Forelimb muscle (tissue), 1 donor: ENCODE data around the gene SNX2. TPM values are rescaled to one million over a fixed set of nuclear protein-coding genes. Genes with fewer than 3 reads are reported as not detected.

Experiments
- DNase-seq: peaks from one replicate; pipeline ENCODE4 v3.0.0-alpha.2; 2013; ENCODE audit warnings: low read depth
- polyA plus RNA-seq: library from polyadenylated mRNA; unstranded; fragments of 120-200 nt; gene quantifications from one replicate; pipeline ENCODE4 v1.2.1, GENCODE V29; 2013; ENCODE audit not compliant: insufficient read length

Gene SNX2
- polyA plus RNA-seq, 1 donor: 44.7 TPM

DNA sequence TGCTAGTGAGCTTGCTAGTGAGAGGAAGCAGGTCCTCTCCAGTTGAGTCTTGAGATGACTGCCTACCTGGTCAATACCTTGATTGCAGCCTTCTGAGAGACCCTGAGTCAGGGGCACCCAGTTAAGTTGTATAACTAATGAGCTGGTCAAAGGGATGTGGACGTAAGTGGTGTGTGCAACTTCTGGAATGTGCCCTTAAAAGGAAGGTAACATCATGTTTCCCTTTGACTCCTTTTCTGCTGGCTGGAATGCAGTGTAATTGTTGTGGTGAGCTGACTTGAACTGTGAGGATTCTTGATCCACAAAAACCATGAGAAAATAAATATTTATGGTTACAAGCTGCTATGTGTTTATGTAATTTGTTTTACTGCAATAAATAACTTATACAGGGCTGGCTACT lies 2.4 kb upstream of the SNX2 start:
- no peak for DNase-seq

DNA sequence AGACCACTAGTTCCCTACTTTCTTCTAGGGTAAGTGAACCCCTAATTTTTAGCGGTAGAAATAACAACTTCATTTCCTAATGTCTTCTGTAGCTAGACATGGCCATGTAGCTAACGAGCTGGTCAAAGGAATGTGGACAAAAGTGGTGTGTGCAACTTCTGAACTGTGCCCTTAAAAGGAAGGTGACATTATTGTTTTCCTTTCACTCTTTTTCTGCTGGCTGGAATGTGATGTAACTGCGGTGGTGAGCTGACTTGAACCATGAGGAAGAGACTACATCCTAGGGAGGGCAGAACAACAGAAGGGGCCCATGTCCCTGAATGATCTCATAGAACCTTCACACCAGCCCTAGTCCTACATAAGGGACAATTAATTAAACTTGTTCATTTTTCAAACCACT lies 1.3 kb upstream of the SNX2 start:
- no peak for DNase-seq

DNA sequence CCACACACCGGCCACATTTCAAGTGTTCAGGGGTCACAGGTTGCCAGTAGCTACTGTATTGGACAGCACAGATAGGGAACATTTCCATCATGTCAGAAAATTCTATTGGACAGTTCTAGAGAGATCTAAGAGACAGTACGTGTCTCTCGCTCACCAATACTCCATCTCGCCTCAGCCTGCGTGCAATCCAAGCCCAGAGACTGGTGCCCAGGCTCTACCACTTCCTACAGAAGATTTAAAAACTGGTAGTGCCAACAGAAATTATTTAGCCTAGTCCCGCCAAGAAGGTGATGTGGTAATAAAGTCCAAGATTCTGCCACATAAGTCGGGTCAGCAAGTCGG lies 390 bp upstream of the SNX2 start:
- no peak for DNase-seq

DNA sequence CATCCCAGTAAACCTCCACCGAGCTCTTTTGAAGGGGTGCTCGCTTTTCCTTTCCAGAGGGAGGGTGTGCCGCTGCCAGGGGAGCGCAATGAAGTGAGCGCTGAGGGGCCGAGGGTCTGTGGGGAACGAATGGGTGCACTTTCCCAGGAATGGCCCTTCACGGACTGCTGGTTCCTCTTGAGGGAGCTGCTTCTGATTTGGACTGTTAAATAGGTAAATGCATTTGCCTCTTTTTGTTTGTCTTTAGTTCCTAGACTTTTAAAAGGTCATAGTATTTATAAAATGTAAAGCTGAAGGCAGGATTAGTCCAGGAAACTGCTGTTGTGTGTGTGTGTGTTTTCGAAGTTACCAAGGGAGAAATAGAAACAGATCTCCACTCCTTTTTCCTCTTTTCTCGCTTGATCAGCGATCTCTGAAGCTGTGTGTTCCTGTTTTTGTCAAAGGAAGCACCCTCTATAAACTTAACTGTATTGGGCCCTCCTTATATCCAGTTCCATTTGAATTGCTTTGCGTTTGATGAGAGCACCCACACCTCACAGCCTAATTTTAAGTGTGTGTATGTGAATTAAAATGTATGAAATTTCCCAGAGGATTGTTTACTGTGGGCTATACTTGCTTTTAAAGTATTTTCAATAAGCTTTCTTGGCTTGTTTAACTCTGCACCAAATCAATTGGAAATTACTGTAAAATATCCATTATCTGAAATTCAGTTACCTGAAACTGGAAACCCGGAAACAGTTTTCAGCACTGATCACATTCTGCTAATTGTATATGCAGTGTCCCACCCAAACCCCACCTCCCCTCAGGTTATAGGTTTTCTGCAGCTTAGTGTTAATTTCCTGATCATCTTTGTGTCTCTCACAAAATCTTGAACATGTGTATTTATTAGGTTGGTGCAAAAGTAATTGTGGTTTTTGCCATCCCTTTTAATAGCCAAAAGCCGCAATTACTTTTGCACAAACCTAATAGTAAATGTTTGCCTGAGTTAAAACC lies 966 bp downstream of the SNX2 start:
- DNase-seq: no peak

DNA sequence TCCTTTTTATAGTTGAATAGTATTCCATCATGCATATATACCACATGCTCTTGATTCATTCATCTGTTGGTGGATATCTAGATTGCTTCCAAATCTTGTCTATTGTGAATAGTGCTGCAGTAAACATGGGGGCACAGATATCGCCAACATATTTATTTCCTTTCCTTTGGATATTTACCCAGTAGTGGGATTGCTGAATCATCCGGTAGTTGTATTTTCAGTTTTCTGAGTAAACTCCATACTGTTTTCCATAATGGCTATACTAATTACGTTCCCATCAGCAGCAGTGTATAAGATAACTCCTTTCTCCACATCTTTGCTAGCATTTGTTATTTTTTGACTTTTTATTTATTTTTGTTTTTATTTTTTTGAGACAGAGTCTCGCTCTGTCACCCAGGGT lies 3.3 kb downstream of the SNX2 start:
- DNase-seq: no peak

DNA sequence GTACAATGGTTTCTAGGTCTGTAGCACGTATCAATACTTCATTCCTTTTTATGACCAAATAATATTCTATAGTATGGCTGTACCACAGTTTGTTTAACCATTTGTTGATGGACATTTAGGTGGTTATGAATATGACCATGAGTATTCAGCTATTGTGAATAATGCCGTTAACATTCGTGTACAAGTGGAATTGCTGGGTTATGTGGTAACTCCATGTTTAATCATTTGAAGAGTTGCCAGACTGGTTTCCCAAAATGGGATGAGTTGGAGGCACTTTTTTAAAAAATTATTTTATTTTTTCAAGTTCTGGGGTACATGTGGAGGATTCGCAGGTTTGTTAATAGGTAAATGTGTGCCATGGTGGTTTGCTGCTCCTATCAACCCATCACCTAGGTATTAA lies 4.6 kb downstream of the SNX2 start:
- DNase-seq: no peak

DNA sequence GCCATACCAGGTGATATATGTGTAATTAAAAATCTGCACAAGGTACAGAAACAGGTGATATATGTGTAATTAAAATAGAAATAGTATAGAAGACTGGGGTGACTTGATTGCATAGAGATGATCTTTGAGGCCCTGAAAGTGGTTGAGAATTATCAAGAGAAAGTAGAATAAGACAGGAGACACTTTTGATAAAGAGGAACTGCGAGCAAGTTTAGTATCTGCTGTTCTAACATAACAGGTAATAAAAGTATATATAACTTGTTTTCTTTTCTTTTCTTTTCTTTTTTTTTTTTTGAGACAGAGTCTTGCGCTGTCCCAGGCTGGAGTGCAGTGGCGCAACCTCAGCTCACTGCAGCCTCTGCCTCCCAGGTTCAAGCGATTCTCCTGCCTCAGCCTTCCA lies 5.4 kb downstream of the SNX2 start:
- no peak for DNase-seq

DNA sequence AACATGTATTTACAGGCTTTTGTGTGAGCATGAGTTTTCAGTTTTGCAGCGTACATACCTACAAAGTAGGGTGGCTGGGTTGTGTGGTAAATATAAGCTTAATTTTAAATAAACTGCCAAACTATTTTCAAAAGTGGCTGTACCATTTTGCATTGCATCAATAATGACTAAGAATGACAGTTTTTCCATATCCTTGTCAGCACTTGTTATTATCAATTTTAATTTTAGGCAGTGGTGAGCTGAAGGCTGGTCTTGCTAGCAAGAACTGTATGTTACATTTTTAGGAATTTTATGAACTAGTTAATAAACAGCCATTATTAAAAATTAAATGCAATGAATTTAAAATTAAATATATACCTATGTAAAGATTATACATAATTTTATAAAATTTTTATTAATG lies 6.6 kb downstream of the SNX2 start:
- DNase-seq: no peak

DNA sequence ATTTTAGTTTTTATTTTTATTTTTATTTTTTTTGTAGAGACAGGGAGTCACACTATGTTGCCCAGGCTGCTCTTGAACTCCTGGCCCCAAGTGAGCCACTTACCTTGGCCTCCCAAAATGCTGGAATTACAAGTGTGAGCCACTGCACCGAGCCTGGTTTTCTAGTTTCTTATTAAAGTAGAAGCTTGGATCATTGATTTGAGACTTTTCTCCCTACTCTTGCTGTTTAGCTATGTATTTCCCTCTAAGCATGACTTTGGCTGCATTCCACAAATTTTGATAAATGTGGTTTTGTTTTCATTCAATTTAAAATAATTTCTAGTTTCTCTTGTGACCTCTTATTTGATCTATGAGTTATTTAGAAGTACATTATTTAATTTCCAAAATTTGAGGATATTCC lies 10.4 kb downstream of the SNX2 start:
- DNase-seq: no peak

DNA sequence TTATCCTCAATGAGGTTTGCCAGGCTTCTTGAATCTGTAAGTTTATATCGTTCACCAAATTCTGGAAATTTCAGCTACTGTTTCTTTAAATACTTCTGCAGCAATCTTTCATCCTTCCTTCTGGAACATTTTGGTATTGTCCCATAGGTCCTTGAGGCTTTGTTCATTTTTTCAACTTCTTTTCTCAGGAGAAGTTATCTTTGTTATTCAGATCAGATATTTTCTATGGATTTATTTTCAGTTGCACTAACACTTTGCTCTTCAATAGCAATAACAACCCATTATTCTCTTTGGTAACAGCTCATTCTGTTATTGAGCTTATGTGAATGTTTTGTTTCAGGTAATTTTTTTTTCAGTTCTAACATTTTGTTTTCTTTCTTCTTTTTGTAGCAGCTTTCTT lies 13.5 kb downstream of the SNX2 start:
- DNase-seq: no peak

DNA sequence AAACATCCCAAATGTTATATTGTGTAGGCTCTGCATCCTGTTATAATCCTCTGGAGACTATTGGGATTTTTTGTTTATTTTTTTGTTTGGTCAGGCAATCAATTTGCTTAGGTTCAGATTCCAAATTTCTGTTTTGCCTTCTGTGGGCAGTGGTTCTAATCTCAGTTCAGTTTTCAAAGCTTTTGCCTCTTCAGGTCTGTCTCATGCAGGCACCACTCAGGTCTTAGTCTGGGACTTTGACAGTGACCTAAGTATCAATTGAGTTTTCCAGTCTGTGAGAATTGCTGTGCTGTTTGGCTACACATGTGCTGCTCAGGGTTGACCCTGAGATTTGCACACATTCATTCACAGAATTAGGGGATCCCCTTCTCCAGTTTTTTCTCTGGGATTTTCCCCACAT lies 14.1 kb downstream of the SNX2 start:
- DNase-seq: no peak

DNA sequence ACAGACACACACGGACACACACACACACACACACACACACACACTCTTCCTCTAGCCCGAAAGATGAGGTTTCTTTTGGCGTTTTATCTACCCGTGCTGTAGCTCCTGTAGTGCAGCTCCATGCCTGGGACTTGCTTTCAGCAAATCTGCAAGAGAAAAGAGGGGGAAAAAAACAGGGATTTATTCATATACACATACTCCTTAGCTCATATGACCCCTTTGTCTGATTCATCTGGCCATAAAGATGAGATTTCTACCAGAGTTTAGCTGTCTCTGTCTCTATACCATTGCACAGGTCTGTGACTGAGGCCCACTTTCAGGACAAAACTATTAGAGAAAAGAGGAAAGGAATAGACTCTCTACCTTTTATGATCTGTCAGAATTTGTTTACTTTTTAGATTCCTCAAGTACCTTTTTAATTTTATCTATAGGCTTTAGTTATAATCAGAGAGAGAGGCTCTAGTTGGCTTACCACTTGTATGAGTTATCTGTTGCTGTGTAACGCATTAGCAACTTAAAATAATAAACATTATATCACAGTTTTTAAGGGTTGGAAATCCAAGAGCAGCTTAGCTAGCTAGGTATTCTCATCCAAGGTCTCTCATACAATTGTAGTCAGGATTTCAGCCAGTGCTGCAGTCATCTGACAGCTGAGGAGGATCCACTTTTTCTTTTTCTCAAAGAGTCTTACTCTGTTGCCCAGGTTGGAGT lies 14.7 kb downstream of the SNX2 start:
- no peak for DNase-seq

DNA sequence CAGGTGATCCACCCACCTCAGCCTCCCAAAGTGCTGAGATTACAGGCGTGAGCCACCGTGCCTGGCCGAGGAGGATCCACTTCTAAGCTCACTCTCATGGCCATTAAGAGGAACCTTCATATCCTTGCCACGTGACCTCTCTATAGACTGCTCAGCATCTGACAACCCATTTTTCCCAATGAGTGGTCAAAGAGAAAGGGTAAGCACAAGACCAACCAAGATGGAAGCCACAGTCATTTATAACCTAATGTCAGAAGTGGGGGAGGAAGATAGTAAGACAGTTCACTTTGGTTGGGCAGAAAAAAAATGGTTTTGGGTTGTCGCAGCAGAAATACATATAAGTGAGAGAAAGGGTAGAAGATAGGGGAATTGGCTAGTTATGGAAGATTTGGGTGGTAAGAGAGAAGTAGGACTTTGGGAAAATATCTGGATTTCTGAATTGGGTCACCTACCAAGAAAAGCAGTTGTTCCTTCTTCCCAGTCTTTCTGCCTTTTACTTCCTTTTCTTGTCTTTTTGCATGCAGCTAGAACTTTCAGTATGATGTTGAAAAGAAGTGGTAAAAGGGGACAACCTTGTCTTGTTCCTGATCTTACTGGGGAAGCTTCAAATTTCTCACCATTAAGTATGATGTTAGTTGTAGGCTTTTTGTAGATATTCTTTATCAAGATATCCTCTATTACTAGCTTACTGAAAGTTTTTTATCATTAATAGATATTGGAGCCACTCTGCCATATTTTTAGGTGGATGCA lies 15.6 kb downstream of the SNX2 start:
- DNase-seq: no peak

DNA sequence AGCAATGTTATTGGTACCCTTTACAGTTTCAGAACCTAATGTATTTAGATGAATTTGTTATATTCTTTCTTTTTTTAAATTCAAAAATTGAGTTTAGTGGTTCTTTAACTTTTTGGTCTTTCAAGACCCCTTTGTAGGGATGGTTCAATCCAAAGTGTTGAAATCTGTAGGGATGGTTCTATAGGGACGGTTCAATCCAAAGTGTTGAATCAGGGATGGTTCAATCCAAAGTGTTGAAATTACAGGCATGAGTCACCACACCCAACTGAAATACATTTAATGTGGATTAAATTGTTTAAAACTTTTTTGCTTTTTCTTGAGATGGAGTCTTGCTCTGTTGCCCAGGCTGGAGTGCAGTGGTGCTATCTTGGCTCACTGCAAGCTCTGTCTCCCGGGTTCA lies 30.6 kb downstream of the SNX2 start:
- no peak for DNase-seq

DNA sequence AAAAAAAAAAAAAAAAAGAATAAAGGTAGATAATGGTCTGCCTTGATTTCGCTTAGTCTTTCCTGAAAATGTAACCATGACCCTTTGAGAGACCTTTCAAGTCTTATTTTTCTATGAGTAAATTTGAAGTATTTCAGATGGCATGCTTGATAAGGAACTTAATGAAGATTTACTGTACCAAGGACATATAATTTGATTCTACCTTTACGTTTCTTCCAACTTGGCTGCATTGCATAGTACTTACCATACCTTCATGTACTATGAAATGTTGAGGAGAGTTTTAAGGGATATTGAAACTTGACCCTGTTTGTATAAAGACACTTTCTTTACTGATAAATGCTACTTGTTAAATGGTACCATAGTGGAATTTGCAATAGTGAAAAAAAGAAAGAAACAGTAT lies 35.5 kb downstream of the SNX2 start:
- DNase-seq: no peak

DNA sequence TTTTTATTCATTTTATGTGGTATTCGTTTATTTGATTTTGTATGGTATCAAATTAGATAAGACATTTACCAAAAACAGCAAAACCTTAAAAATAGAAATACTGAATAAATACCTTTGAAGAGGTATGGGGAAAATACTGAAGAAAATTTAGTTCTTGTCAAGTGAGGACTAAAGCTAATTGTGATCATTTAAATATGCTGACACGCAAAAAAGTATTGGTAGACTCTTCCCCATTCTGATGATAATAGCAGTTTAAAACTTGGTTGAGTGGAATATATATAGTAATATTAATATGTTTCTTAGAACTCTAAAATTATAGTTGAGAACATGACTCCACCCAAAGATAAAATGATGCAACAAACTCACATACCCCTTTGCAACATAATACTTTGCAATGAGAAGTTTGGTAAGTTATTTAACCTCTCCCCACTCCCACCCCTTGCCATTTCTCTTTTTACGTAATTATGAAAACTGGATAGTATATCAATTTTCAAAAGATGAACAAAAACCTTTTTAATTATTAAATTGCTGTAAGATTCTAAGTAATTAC lies 40.4 kb downstream of the SNX2 start:
- DNase-seq: no peak

DNA sequence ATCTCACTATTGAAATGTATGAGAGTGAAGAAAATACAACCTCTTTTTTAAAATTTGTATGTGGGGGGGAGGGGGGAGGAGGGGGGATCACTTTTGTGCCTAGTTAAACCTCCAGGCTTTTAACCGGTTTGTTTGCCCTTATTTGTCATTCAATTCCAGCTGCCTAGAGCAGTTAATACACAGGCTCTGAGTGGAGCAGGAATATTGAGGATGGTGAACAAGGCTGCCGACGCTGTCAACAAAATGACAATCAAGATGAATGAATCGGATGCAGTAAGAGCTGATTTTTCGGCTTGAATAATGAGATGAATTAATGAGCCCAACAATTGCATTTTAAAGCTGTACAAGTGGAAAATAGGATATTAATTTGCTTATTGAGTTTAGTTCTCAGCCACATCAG lies 41.9 kb downstream of the SNX2 start:
- DNase-seq: no peak

DNA sequence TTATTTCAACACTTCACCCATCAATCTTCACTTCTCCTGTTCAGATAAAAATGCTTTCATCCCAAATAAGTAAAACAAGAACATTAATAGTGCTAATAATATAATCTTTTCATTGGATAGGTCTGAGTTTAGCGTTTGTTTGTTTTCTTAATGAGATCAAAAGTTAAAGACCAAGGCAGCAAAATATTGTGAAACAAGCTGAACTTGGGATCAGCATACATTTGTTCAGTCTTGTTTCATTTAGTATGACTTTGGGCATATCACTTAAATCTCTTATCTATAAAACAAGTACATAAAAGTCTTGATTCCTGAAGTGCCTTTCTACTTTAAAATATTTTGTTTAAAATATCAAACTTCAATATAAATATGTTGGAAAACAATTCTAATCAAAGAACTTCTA lies 57.1 kb downstream of the SNX2 start:
- DNase-seq: no peak

DNA sequence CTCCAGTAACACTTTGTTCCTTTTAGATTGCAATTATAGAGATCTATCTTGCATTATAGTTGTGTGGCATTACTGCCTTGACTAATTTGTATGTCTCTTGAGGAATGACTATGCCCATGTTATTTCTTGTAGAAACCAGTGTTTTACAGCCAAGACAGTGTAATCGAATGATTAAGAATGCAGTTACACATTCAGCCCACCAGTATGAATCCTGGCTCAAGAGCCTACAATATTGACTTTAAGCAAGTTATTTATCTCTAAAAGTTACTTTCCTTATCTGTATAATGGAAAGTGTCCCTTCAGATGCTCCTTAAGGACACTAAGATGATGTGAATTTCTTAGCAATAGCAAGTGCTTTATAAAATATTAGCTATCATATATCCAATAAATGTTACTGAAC lies 60.8 kb downstream of the SNX2 start:
- DNase-seq: no peak

DNA sequence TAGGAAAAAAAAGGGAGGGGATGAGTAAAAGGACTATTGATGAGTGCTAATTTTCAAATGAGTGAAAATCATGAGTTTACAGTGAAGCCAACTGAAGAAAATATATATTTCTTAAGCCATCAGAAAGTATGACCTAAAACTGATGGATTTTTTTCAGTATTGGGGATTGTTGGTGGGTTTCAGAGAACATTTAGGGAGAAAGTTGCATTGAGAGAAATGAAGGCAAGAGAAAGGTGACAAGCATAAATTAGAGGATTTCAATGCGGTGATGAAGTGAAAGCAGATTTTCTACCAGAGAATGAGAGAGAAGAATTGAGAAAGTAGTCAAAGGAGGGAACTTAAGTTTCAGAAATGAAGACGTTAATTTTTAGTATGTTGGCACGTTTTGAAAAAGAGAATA lies 62.1 kb downstream of the SNX2 start:
- no peak for DNase-seq

DNA sequence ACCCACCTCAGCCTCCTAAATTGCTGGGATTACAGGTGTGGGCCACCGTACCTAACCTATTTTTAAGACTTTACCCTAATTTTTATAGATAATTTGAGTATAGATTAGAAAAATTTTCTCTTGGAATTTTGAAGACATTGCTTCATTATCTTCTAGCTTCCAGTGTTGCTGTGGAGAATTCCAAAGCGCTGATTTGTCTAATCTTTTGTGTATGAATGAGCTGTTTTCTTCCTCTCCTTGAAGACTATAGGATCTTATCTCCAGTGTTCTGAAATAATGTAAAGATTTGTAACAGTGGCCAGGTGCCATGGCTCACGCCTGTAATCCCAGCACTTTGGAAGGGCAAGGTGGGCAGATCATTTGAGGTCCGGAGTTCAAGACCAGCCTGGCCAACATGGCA lies 64.9 kb downstream of the SNX2 start:
- DNase-seq: no peak

DNA sequence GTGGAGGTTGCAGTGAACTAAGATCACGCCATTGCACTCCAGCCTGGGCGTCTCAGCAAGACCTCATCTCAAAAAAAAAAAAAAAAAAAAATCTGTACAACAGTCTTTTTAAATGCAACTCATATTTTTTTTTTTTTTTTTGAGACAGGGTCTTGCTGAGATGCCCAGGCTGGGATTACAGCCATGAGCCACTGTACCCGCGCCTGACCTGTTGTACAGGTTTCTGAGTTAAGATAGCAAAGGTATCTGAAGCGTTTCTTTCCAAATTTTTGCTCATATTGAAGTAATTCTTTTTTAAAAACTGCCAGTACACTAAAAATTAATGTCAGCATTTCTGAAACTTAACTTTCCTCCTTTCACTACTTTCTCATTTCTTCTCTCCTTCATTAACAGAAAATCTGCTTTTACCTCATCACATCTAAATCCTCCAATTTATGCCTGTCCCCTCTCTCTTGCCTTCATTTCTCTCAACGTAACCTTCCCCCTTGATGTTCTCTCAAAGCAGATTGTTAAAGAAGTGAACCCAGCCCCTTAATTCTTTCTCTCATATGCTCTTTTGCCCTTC lies 67.2 kb downstream of the SNX2 start:
- DNase-seq: no peak
